Osteoblast (primary cell): ENCODE results near the gene ZNF136. TPM values are rescaled to one million over a fixed set of nuclear protein-coding genes. Genes with fewer than 3 reads are reported as not detected.

ENCODE experiments used
- DNase-seq: peaks from one replicate; pipeline ENCODE4 v3.0.0; 2011; ENCODE audit warnings: low spot score, mixed read lengths; ENCODE audit not compliant: insufficient read length; ENCODE audit errors: missing footprints
- H2AFZ ChIP-seq: 2 replicates; pipeline ENCODE4 v1.6.0; 2011; ENCODE audit warnings: mild to moderate bottlenecking, low read length
- H3K27ac ChIP-seq: 2 replicates; pipeline ENCODE4 v1.5.1; 2011; ENCODE audit warnings: mild to moderate bottlenecking, low read depth, low read length, moderate library complexity
- H3K27me3 ChIP-seq: 2 replicates; pipeline ENCODE4 v1.6.0; 2012; ENCODE audit warnings: mild to moderate bottlenecking, control low read depth, inconsistent platforms, low read length, moderate library complexity; ENCODE audit not compliant: insufficient read depth
- H3K36me3 ChIP-seq: 2 replicates; pipeline ENCODE4 v1.5.1; 2011; ENCODE audit warnings: mild to moderate bottlenecking, low read length, control low read depth, moderate library complexity; ENCODE audit not compliant: insufficient read depth
- H3K4me1 ChIP-seq: 2 replicates; pipeline ENCODE4 v1.5.1; 2011; ENCODE audit warnings: mild to moderate bottlenecking, low read length, control low read depth, moderate library complexity; ENCODE audit not compliant: insufficient read depth
- H3K4me2 ChIP-seq: 2 replicates; pipeline ENCODE4 v1.6.0; 2011; ENCODE audit warnings: mild to moderate bottlenecking, low read length; ENCODE audit not compliant: insufficient read depth
- H3K4me3 ChIP-seq: fragments of 200-600 bp; sonication (generic); 3 replicates; pipeline ENCODE4 v1.5.1; 2012; ENCODE audit warnings: mild to moderate bottlenecking, low read length, inconsistent platforms; ENCODE audit not compliant: insufficient read depth
- H3K79me2 ChIP-seq: 2 replicates; pipeline ENCODE4 v1.6.0; 2012; ENCODE audit warnings: mild to moderate bottlenecking, low read length, control low read depth, inconsistent platforms; ENCODE audit not compliant: insufficient read depth
- H3K9me3 ChIP-seq: 2 replicates; pipeline ENCODE4 v1.5.1; 2011; ENCODE audit warnings: low read depth, low read length, control low read depth
- H4K20me1 ChIP-seq: 2 replicates; pipeline ENCODE4 v1.6.0; 2012; ENCODE audit warnings: mild to moderate bottlenecking, low read length, control low read depth; ENCODE audit not compliant: insufficient read depth
- CTCF ChIP-seq: IDR thresholded peaks from 2 replicates; pipeline ENCODE4 v1.5.1; 2011; ENCODE audit warnings: mild to moderate bottlenecking, low read depth, low read length, moderate library complexity; ENCODE audit errors: extremely low read depth
- total RNA-seq: library from RNA; depleted of rRNA; stranded (reverse); fragments of >200 nt; gene quantifications from 2 replicates; pipeline ENCODE4 v1.2.3, GENCODE V29; 2012

The ZNF136 gene
- total RNA-seq, 1 donor: 8.7 TPM

GRCh38 chr19:12133069-12133468 is 29.8 kb upstream of the ZNF136 start:
- H3K27me3 ChIP-seq: no peaks in the 10 kb centered on the region
- peaks cover 14% of the 10 kb centered on the region for H3K79me2 ChIP-seq
- no peak for DNase-seq
- no peak overlapping the region for H2AFZ ChIP-seq
- no peak for TF ChIP-seq CTCF
- H3K9me3 ChIP-seq: peaks cover 38% of the 10 kb centered on the region
- H3K36me3 ChIP-seq: peaks cover 62% of the 10 kb centered on the region
- H3K27ac ChIP-seq: no peak overlapping the region
- no peak overlapping the region for H3K4me2 ChIP-seq
- H3K4me1 ChIP-seq: no peaks in the 10 kb centered on the region
- H4K20me1 ChIP-seq: no peaks in the 10 kb centered on the region
- H3K4me3 ChIP-seq: no peak overlapping the region

GRCh38 chr19:12137221-12137940 is 25.5 kb upstream of the ZNF136 start:
- Histone ChIP-seq H4K20me1 (peaks cover 2% of the 10 kb centered on the region), H3K79me2 (peaks cover 33% of the 10 kb centered on the region), H3K9me3 (peaks cover 26% of the 10 kb centered on the region), H2AFZ (no peak overlapping the region), H3K4me3 (no peak overlapping the region), H3K27ac (no peak overlapping the region), H3K4me2 (no peak overlapping the region), H3K27me3 (no peaks in the 10 kb centered on the region), H3K4me1 (peaks cover 10% of the 10 kb centered on the region), H3K36me3 (peaks cover 55% of the 10 kb centered on the region)
- DNase-seq: no peak
- TF ChIP-seq CTCF: no peak

GRCh38 chr19:12139269-12139668 is 23.6 kb upstream of the ZNF136 start:
- peaks cover 10% of the 10 kb centered on the region for H3K4me1 ChIP-seq
- no peak for TF ChIP-seq CTCF
- peaks cover 8% of the 10 kb centered on the region for H3K9me3 ChIP-seq
- H3K4me3 ChIP-seq: peak overlapping the region; percentile 94
- peaks cover 43% of the 10 kb centered on the region for H3K36me3 ChIP-seq
- peaks cover 2% of the 10 kb centered on the region for H4K20me1 ChIP-seq
- peak overlapping the region; percentile 87 for H3K27ac ChIP-seq
- no peaks in the 10 kb centered on the region for H3K27me3 ChIP-seq
- peaks cover 33% of the 10 kb centered on the region for H3K79me2 ChIP-seq
- peak overlapping the region; percentile 94 for H3K4me2 ChIP-seq
- H2AFZ ChIP-seq: peak overlapping the region; percentile 93
- no peak for DNase-seq

- Histone ChIP-seq H3K27me3 (no peaks in the 10 kb centered on the region), H3K9me3 (peaks cover 8% of the 10 kb centered on the region), H3K79me2 (peaks cover 33% of the 10 kb centered on the region), H3K4me3 (peak within 1 kb of the TSS; percentile 94), H4K20me1 (peaks cover 2% of the 10 kb centered on the region), H3K4me1 (peaks cover 10% of the 10 kb centered on the region), H2AFZ (peak within 1 kb of the TSS; percentile 93), H3K27ac (peak within 1 kb of the TSS; percentile 87), H3K36me3 (peaks cover 37% of the 10 kb centered on the region), H3K4me2 (peak within 1 kb of the TSS; percentile 94)
- peak; percentile 98 for DNase-seq
- TF ChIP-seq CTCF: no peak
Measured at GRCh38 chr19:12139885-12140544, 22.9 kb upstream of the ZNF136 start, which contains the start of gene ZNF20. ZNF20 (minus strand) TSS chr19:12140350; CDS start chr19:12140182, 168 bp downstream.
